Esophagus muscularis mucosa (tissue), 4 donors: ENCODE results near the gene E2F4. TPM values are rescaled to one million over a fixed set of nuclear protein-coding genes. Genes with fewer than 3 reads are reported as not detected.

Experiments
- DNase-seq: peaks from one replicate; pipeline ENCODE4 v3.0.0-alpha.2; 2017; ENCODE audit errors: extremely low spot score
- H3K27ac ChIP-seq, 4 donors: fragments of 200-600 bp; sonication (generic); replicated peaks in 1 of 4; 1 replicate in 3 of 4; 2 replicates in 1 of 4; pipeline ENCODE4 v1.5.1; 2016 to 2019; ENCODE audit warnings: mild to moderate bottlenecking in 1 of 4
- H3K27me3 ChIP-seq, 4 donors: fragments of 200-600 bp; sonication (generic); one replicate each; pipeline versions ENCODE4 v1.5.1 to v1.6.0; 2016 to 2019
- H3K36me3 ChIP-seq, 4 donors: fragments of 200-600 bp; sonication (generic); one replicate each; pipeline ENCODE4 v1.5.1; 2016 to 2019
- H3K4me1 ChIP-seq, 4 donors: fragments of 200-600 bp; sonication (generic); one replicate each; pipeline ENCODE4 v1.5.1; 2016 to 2019
- H3K4me3 ChIP-seq, 4 donors: fragments of 200-600 bp; sonication (generic); 1 replicate in 2 of 4; 2 replicates in 2 of 4; pipeline ENCODE4 v1.5.1; 2016 to 2019; ENCODE audit warnings: mild to moderate bottlenecking in 4 of 4, moderate library complexity in 1 of 4
- H3K9me3 ChIP-seq, 4 donors: fragments of 200-600 bp; sonication (generic); 1 replicate in 3 of 4; 2 replicates in 1 of 4; pipeline ENCODE4 v1.5.1; 2016 to 2019
- CTCF ChIP-seq, 3 experiments: fragments of 200-600 bp in 2 of 3; fragments of 450-650 bp in 1 of 3; sonication (generic) in 2 of 3; IDR thresholded peaks; one replicate each; pipeline ENCODE4 v1.5.1; 2017 to 2019; ENCODE audit warnings: antibody characterized with exemption in 3 of 3, mild to moderate bottlenecking in 2 of 3, moderate library complexity in 1 of 3
- EP300 ChIP-seq: sonication (generic); formaldehyde crosslinking; IDR thresholded peaks from one replicate; pipeline ENCODE4 v1.6.1; 2017; ENCODE audit warnings: antibody characterized with exemption
- POLR2A ChIP-seq: fragments of 450-650 bp; IDR thresholded peaks from one replicate; pipeline ENCODE4 v1.6.1; 2017; ENCODE audit warnings: antibody characterized with exemption, moderate library complexity, mild to moderate bottlenecking, low read depth
- POLR2AphosphoS5 ChIP-seq, 2 donors: sonication (generic); formaldehyde crosslinking; IDR thresholded peaks; one replicate each; pipeline ENCODE4 v1.6.1; 2017; ENCODE audit warnings: antibody characterized with exemption in 2 of 2
- WGBS: methylation state at CpG from one replicate; pipeline ENCODE4 v1.1.5; 2018; 5-methylcytosine and 5-hydroxymethylcytosine counted together
- intact Hi-C: fragments of 100-400 bp; cut with DNase I; formaldehyde crosslinking; loops from one replicate; pipeline ENCODE4 v1.15.1; 2023
- total RNA-seq, 4 donors: library from RNA; depleted of rRNA; stranded (reverse); fragments of >200 nt; gene quantifications; one replicate each; pipeline versions ENCODE4 v1.1.0 to v1.2.1, GENCODE V29; 2016

E2F4 gene
- total RNA-seq: 10 to 100 TPM; 54.8 to 96.9 (median 93.1) TPM

GRCh38 chr16:67191995-67192681, at the start of gene E2F4:
E2F4 (plus strand) TSS chr16:67192155; CDS start chr16:67192228, 73 bp downstream.
- Histone ChIP-seq H3K4me1 (peaks cover 33 to 37% (median 37%) of the 10 kb centered on the region in 4 donors), H3K27me3 (no peaks in the 10 kb centered on the region), H3K36me3 (peaks cover 30 to 39% (median 38%) of the 10 kb centered on the region in 4 donors), H3K27ac (peak within 1 kb of the TSS; percentile 71 to 86 (median 77)), H3K4me3 (peak within 1 kb of the TSS; percentile 79 to 94 (median 85)), H3K9me3 (no peaks in the 10 kb centered on the region)
- DNase-seq: peak; percentile 97
- 0% methylated on average over 11 of the region's 54 CpGs for WGBS
- intact Hi-C loops: no loop called here
- peak; percentile 41 for TF ChIP-seq POLR2A
- peak in 1 of 3 experiments; percentile 36 for TF ChIP-seq CTCF (IDR thresholded peaks at IDR 0.05)
- TF ChIP-seq POLR2AphosphoS5 (IDR thresholded peaks at IDR 0.05): peak; percentile 84 to 98
- no peak for TF ChIP-seq EP300

- H3K27me3 ChIP-seq: no peaks in the 10 kb centered on the region
- peaks cover 82 to 100% (median 98%) of the 10 kb centered on the region in 4 donors for H3K36me3 ChIP-seq
- H3K4me1 ChIP-seq: no peaks in the 10 kb centered on the region
- WGBS: no CpG with 5 or more reads among the region's 9 CpGs
- H3K9me3 ChIP-seq: no peaks in the 10 kb centered on the region
- H3K27ac ChIP-seq: no peak overlapping the region
- TF ChIP-seq CTCF (IDR thresholded peaks at IDR 0.05): no peak
- TF ChIP-seq POLR2A: no peak
- no peak for TF ChIP-seq POLR2AphosphoS5 (IDR thresholded peaks at IDR 0.05)
- no peak for TF ChIP-seq EP300
- intact Hi-C loops: no loop called here
- H3K4me3 ChIP-seq: no peak overlapping the region
- DNase-seq: no peak
Measured at GRCh38 chr16:67142342-67142741, 49.6 kb upstream of the E2F4 start.

GRCh38 chr16:67144943-67145342, 47.0 kb upstream of the E2F4 start:
- no peak for DNase-seq
- intact Hi-C loops: no loop called here

GRCh38 chr16:67145746-67146145, 46.2 kb upstream of the E2F4 start:
- no peak for DNase-seq
- no peak for TF ChIP-seq POLR2A
- no peak for TF ChIP-seq POLR2AphosphoS5 (IDR thresholded peaks at IDR 0.05)
- no peak for TF ChIP-seq CTCF (IDR thresholded peaks at IDR 0.05)

More at GRCh38 chr16:67144943-67145342, 47.0 kb upstream of the E2F4 start:
- H3K4me1 ChIP-seq: peaks cover 0 to 12% (median 5%) of the 10 kb centered on the region in 4 donors
- 97% methylated on average over 2 of the region's 2 CpGs for WGBS
- H3K9me3 ChIP-seq: no peaks in the 10 kb centered on the region
- H3K36me3 ChIP-seq: peaks cover 66 to 100% (median 91%) of the 10 kb centered on the region in 4 donors
- H3K4me3 ChIP-seq: no peak overlapping the region
- no peak for TF ChIP-seq POLR2AphosphoS5 (IDR thresholded peaks at IDR 0.05)
- TF ChIP-seq CTCF (IDR thresholded peaks at IDR 0.05): no peak
- TF ChIP-seq EP300: no peak
- TF ChIP-seq POLR2A: no peak
- H3K27me3 ChIP-seq: no peaks in the 10 kb centered on the region
- H3K27ac ChIP-seq: no peak overlapping the region

More at GRCh38 chr16:67145746-67146145, 46.2 kb upstream of the E2F4 start:
- Histone ChIP-seq H3K4me3 (no peak overlapping the region), H3K27me3 (no peaks in the 10 kb centered on the region), H3K27ac (no peak overlapping the region), H3K36me3 (peaks cover 58 to 92% (median 83%) of the 10 kb centered on the region in 4 donors), H3K4me1 (peaks cover under 1 to 20% (median 13%) of the 10 kb centered on the region in 4 donors), H3K9me3 (no peaks in the 10 kb centered on the region)
- intact Hi-C loops: no loop called here
- WGBS: 84% methylated on average over 2 of the region's 2 CpGs
